A549 (cell line): ENCODE data around the gene CLK2.

Source experiments
- BHLHE40 ChIP-seq: IDR thresholded peaks from 2 replicates; pipeline ENCODE4 v1.6.1; 2012; ENCODE audit warnings: low read depth, low read length, inconsistent platforms
- CTCF ChIP-seq: fragments of >200 bp; sonication (Bioruptor Twin); formaldehyde crosslinking; IDR thresholded peaks from 3 replicates; pipeline ENCODE4 v1.5.1; 2016
- EP300 ChIP-seq, 2 experiments: fragments of >200 bp; sonication (Bioruptor Twin); formaldehyde crosslinking; IDR thresholded peaks; 2 replicates in 1 of 2; 3 replicates in 1 of 2; pipeline ENCODE4 v1.6.1; 2016 to 2017
- HEYL ChIP-seq: fragments of 250-450 bp; sonication (Bioruptor Pico); IDR thresholded peaks from 2 replicates; pipeline ENCODE4 v1.8.0; 2021; ENCODE audit warnings: mild to moderate bottlenecking, moderate library complexity
- MAX ChIP-seq: IDR thresholded peaks from 2 replicates; pipeline ENCODE4 v1.6.1; 2012
- MYC ChIP-seq: IDR thresholded peaks from 2 replicates; pipeline ENCODE4 v1.6.1; 2012; ENCODE audit warnings: mild to moderate bottlenecking, inconsistent platforms, low read length, improper control_type of control experiment, borderline replicate concordance
- POLR2A ChIP-seq: IDR thresholded peaks from 2 replicates; pipeline ENCODE4 v1.6.1; 2012; ENCODE audit warnings: mild to moderate bottlenecking, low read length

- TF ChIP-seq MAX (no peak), POLR2A (no peak), BHLHE40 (no peak), EP300 (IDR thresholded peaks at IDR 0.05) (no peak), CTCF (no peak), MYC (no peak), HEYL (CRISPR knock-in tag) (no peak)
Measured at GRCh38 chr1:155300024-155300423, 26.7 kb upstream of the CLK2 start.
